SU-DHL-6 (cell line): Measurements from ENCODE around the gene C11orf58.

Source experiments
- EZH2phosphoT487 ChIP-seq: fragments of 200-600 bp; sonication (generic), shearing (Covaris generic); conservative IDR thresholded peaks from 2 replicates; pipeline ENCODE4 v1.6.1; 2018; ENCODE audit warnings: mild to moderate bottlenecking, antibody characterized with exemption, low read length, moderate library complexity, mixed read lengths
- TF ChIP-seq, protein P1 (sequence below): fragments of 200-600 bp; sonication (generic); IDR thresholded peaks from one replicate; pipeline ENCODE4 v1.5.1; 2017; ENCODE audit warnings: antibody characterized with exemption, mild to moderate bottlenecking, low read length, moderate library complexity; ENCODE audit not compliant: insufficient read depth, poor library complexity, severe bottlenecking

DNA sequence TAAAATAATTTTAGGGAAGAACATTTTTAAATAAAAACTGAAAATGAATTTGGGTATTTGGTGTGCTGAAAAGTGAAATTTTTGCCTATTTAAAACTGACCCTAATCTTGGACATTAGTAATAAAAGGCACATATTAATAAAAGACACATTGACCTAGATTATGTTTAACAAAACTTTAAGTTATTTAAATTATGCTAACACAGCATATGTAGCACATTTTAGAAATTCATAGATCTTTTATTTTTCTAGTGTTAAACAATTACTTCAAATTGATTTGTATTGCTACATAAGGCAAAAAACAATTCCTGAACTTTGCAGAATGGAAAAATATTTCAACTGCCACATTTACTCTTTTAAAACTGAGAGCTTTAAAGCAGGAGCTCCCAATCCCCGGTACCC lies 10.6 kb downstream of the C11orf58 start:
- TF ChIP-seq EZH2phosphoT487 = no peak
- TF ChIP-seq, protein P1, sequence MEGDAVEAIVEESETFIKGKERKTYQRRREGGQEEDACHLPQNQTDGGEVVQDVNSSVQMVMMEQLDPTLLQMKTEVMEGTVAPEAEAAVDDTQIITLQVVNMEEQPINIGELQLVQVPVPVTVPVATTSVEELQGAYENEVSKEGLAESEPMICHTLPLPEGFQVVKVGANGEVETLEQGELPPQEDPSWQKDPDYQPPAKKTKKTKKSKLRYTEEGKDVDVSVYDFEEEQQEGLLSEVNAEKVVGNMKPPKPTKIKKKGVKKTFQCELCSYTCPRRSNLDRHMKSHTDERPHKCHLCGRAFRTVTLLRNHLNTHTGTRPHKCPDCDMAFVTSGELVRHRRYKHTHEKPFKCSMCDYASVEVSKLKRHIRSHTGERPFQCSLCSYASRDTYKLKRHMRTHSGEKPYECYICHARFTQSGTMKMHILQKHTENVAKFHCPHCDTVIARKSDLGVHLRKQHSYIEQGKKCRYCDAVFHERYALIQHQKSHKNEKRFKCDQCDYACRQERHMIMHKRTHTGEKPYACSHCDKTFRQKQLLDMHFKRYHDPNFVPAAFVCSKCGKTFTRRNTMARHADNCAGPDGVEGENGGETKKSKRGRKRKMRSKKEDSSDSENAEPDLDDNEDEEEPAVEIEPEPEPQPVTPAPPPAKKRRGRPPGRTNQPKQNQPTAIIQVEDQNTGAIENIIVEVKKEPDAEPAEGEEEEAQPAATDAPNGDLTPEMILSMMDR = no peak
